HepG2 (cell line): ENCODE measurements around the gene ZNF816. TPM values are rescaled to one million over a fixed set of nuclear protein-coding genes. Genes with fewer than 3 reads are reported as not detected.

Experiments used
- ATAC-seq: fragments of 200-7000 bp; cut with Tn5 transposase; 3 replicates; pipeline ENCODE4 v1.9.1; 2020; ENCODE audit warnings: mild to moderate bottlenecking, moderate library complexity
- BruUV-seq: library from RNA; stranded (reverse); fragments of 400-500 nt; replicated peaks from 2 replicates; lab custom pipeline; 2021; lab: Mats Ljungman, UMichigan
- CTCF ChIA-PET: fragments of 300-600 bp; formaldehyde crosslinking; extraction: SDS; loops from one replicate; lab custom pipeline; 2021; ENCODE audit warnings: low total read pairs, inconsistent platforms, low intra/inter-chr PET ratio; lab: Yijun Ruan, JAX
- POLR2A ChIA-PET: fragments of 350-600 bp; sonication (Branson Sonifier 250); formaldehyde crosslinking; loops from one replicate; lab custom pipeline; 2020; ENCODE audit warnings: antibody characterized with exemption, inconsistent platforms; lab: Yijun Ruan, JAX
- DNase-seq: peaks from one replicate; pipeline ENCODE4 v3.0.0-alpha.2; 2015; ENCODE audit warnings: low spot score
- FAIRE-seq: peaks from 3 replicates; lab custom pipeline; 2011; peaks lifted over from hg19 to GRCh38; lab: Jason Lieb, UNC
- H2AFZ ChIP-seq: one replicate; pipeline ENCODE4 v1.6.1; 2011; ENCODE audit warnings: low read length, inconsistent platforms
- H3K27ac ChIP-seq: fragments of 300-600 bp; 3 replicates; pipeline ENCODE4 v1.8.0; 2011; ENCODE audit warnings: mixed run types, mild to moderate bottlenecking, mixed read lengths, low read length, inconsistent platforms; ENCODE audit not compliant: insufficient read depth; ENCODE audit errors: extremely low read length
- H3K27me3 ChIP-seq, 2 experiments: fragments of 200-600 bp in 1 of 2; 2 replicates in 1 of 2; 3 replicates in 1 of 2; pipeline versions ENCODE4 v1.6.0 to v1.8.0; 2011; ENCODE audit warnings: low read length in 2 of 2, mild to moderate bottlenecking in 2 of 2, moderate library complexity in 2 of 2, inconsistent platforms in 1 of 2; ENCODE audit not compliant: insufficient read depth in 2 of 2, control insufficient read depth in 1 of 2
- H3K36me3 ChIP-seq, 2 experiments: fragments of 200-600 bp in 1 of 2; replicated peaks in 1 of 2; 2 replicates in 1 of 2; 3 replicates in 1 of 2; pipeline versions ENCODE4 v1.5.1 to v1.8.0; 2011; ENCODE audit warnings: low read length in 2 of 2, inconsistent platforms in 1 of 2; ENCODE audit not compliant: insufficient read depth in 2 of 2, control insufficient read depth in 1 of 2
- H3K4me1 ChIP-seq: 2 replicates; pipeline ENCODE4 v1.5.1; 2012; ENCODE audit warnings: low read length, inconsistent platforms; ENCODE audit not compliant: insufficient read depth
- H3K4me2 ChIP-seq: 2 replicates; pipeline ENCODE4 v1.6.0; 2011; ENCODE audit warnings: low read depth, low read length, inconsistent platforms
- H3K4me3 ChIP-seq, 3 experiments: fragments of 200-600 bp in 1 of 3; sonication (generic), shearing (Covaris generic) in 1 of 3; replicated peaks in 1 of 3; 2 replicates each; pipeline ENCODE4 v1.5.1; 2011 to 2016; ENCODE audit warnings: low read length in 3 of 3, inconsistent platforms in 2 of 3, low read depth in 2 of 3, mild to moderate bottlenecking in 2 of 3, control low read depth in 1 of 3, mixed read lengths in 1 of 3; ENCODE audit not compliant: insufficient read depth in 1 of 3
- H3K79me2 ChIP-seq: one replicate; pipeline ENCODE4 v1.6.1; 2011; ENCODE audit warnings: low read length, inconsistent platforms; ENCODE audit not compliant: insufficient read depth
- H3K9ac ChIP-seq: 2 replicates; pipeline ENCODE4 v1.6.0; 2011; ENCODE audit warnings: mild to moderate bottlenecking, low read depth, low read length, inconsistent platforms; ENCODE audit not compliant: insufficient read depth
- H3K9me3 ChIP-seq: 2 replicates; pipeline ENCODE4 v1.5.1; 2012; ENCODE audit warnings: mild to moderate bottlenecking, low read length
- H4K20me1 ChIP-seq: 2 replicates; pipeline ENCODE4 v1.6.0; 2011; ENCODE audit warnings: inconsistent platforms, mild to moderate bottlenecking, low read length, moderate library complexity; ENCODE audit not compliant: insufficient read depth
- DPF2 ChIP-seq: sonication (generic); formaldehyde crosslinking; IDR thresholded peaks from 2 replicates; pipeline ENCODE4 v1.4.0; 2020; ENCODE audit warnings: mild to moderate bottlenecking, low read depth, missing genetic modification reagents, borderline replicate concordance
- HIVEP1 ChIP-seq: sonication (generic); formaldehyde crosslinking; IDR thresholded peaks from 2 replicates; pipeline ENCODE4 v1.4.0; 2020; ENCODE audit warnings: mild to moderate bottlenecking, missing genetic modification reagents
- MYNN ChIP-seq: sonication (generic); formaldehyde crosslinking; IDR thresholded peaks from 2 replicates; pipeline ENCODE4 v1.4.0; 2020; ENCODE audit warnings: mild to moderate bottlenecking, low read depth, missing genetic modification reagents
- PCBP2 ChIP-seq: fragments of 200-400 bp; formaldehyde crosslinking; optimal IDR thresholded peaks from 2 replicates; pipeline ENCODE3; 2018; ENCODE audit warnings: low read length, low read depth; ENCODE audit not compliant: poor library complexity, severe bottlenecking
- PRPF4 ChIP-seq: fragments of 200-400 bp; formaldehyde crosslinking; IDR thresholded peaks from 2 replicates; pipeline ENCODE4 v1.6.1; 2016; ENCODE audit warnings: low read length, low read depth; ENCODE audit not compliant: poor library complexity, severe bottlenecking
- ZNF260 ChIP-seq: sonication (generic); formaldehyde crosslinking; IDR thresholded peaks from 2 replicates; pipeline ENCODE4 v1.4.0; 2020; ENCODE audit warnings: missing genetic modification reagents, low read depth, mild to moderate bottlenecking, borderline replicate concordance
- ZNF569 ChIP-seq: sonication (generic); formaldehyde crosslinking; IDR thresholded peaks from 2 replicates; pipeline ENCODE4 v1.5.0; 2020; ENCODE audit warnings: mild to moderate bottlenecking, missing genetic modification reagents, moderate library complexity, borderline replicate concordance
- ZNF574 ChIP-seq: sonication (generic); formaldehyde crosslinking; IDR thresholded peaks from 2 replicates; pipeline ENCODE4 v1.4.0; 2020; ENCODE audit warnings: missing genetic modification reagents
- ZNF616 ChIP-seq: sonication (generic); formaldehyde crosslinking; IDR thresholded peaks from 2 replicates; pipeline ENCODE4 v1.5.0; 2020; ENCODE audit warnings: low read depth, mild to moderate bottlenecking, missing genetic modification reagents
- ZNF746 ChIP-seq: sonication (generic); formaldehyde crosslinking; IDR thresholded peaks from 2 replicates; pipeline ENCODE4 v1.8.0; 2022; ENCODE audit warnings: mild to moderate bottlenecking, missing genetic modification reagents
- whole genome bisulfite sequencing: methylation state at CpG from one replicate; pipeline ENCODE4 v1.1.6; 2017; ENCODE audit warnings: low lambda C conversion rate; 5-methylcytosine and 5-hydroxymethylcytosine counted together
- in situ Hi-C: cut with HindIII; loops from 2 replicates; pipeline ENCODE4 v1.10.0; 2017; ENCODE audit warnings: low pct_unique_long_range_greater_than_20kb; ENCODE audit not compliant: extremely low pct_ligation_motif_present
- intact Hi-C: fragments of 100-400 bp; cut with micrococcal nuclease; formaldehyde crosslinking; loops from one replicate; pipeline ENCODE4 v1.10.0; 2022; ENCODE audit not compliant: unreplicated experiment
- polyA plus RNA-seq, 8 experiments: library from polyadenylated mRNA; depleted of rRNA in 3 of 8; stranded (reverse) in 7 of 8; unstranded in 1 of 8; fragments of >200 nt; fragmentation: Illumina TruSeq in 4 of 8; extraction: Trizol in 4 of 8; gene quantifications; 2 replicates each; pipeline versions ENCODE4 v1.2.1 to v1.2.3, GENCODE V29; 2011 to 2016; ENCODE audit warnings: low read depth in 4 of 8, missing spikeins in 1 of 8, mixed read lengths in 1 of 8; ENCODE audit not compliant: insufficient read depth in 1 of 8
- total RNA-seq, 5 experiments: library from RNA; depleted of rRNA; stranded (reverse); fragments of >200 nt; fragmentation: Illumina TruSeq; extraction: Trizol; gene quantifications; 2 replicates each; pipeline ENCODE4 v1.2.3, GENCODE V29; 2016; ENCODE audit warnings: low read depth in 1 of 5
- TF ChIP-seq, protein P1 (sequence below): sonication (generic); formaldehyde crosslinking; IDR thresholded peaks from 2 replicates; pipeline ENCODE4 v1.4.0; 2020; ENCODE audit warnings: missing genetic modification reagents, borderline replicate concordance

ZNF816 gene
- total and polyA plus RNA-seq, 2 of the 13 experiments (the other 11 are each of a cell fraction or from before 2014, with no cell fraction given), result 5.2 to 14.1 TPM

DNA sequence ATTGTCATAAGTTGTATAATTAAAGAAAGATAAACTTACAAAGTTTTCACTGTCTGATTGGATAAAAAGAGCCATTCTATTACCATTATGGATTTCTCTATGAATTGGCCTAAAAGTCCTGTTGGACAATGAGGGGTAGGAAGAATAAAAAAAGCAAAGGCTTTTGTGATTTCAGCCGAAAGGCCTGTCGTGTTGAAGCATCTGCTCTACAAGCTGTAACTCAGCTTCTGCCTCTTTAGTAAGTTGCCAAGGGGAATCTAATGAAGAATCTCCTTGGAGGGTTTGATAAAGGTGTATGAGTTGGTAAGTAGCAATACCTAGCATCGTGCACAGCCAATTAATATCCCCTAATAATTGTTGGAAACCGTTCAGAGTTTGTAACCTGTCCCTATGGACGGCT lies 25.8 kb upstream of the ZNF816 start:
- no peak overlapping the region for H2AFZ ChIP-seq
- H3K9me3 ChIP-seq, result peaks cover 51% of the 10 kb centered on the region
- no peaks in the 10 kb centered on the region for H3K79me2 ChIP-seq
- no peak for TF ChIP-seq MYNN (CRISPR knock-in tag)
- no peak for TF ChIP-seq HIVEP1 (CRISPR knock-in tag)
- TF ChIP-seq ZNF574 (CRISPR knock-in tag), result no peak
- TF ChIP-seq ZNF616 (CRISPR knock-in tag), result no peak
- no peak for TF ChIP-seq ZNF746
- no peak for TF ChIP-seq PCBP2
- TF ChIP-seq, protein P1, sequence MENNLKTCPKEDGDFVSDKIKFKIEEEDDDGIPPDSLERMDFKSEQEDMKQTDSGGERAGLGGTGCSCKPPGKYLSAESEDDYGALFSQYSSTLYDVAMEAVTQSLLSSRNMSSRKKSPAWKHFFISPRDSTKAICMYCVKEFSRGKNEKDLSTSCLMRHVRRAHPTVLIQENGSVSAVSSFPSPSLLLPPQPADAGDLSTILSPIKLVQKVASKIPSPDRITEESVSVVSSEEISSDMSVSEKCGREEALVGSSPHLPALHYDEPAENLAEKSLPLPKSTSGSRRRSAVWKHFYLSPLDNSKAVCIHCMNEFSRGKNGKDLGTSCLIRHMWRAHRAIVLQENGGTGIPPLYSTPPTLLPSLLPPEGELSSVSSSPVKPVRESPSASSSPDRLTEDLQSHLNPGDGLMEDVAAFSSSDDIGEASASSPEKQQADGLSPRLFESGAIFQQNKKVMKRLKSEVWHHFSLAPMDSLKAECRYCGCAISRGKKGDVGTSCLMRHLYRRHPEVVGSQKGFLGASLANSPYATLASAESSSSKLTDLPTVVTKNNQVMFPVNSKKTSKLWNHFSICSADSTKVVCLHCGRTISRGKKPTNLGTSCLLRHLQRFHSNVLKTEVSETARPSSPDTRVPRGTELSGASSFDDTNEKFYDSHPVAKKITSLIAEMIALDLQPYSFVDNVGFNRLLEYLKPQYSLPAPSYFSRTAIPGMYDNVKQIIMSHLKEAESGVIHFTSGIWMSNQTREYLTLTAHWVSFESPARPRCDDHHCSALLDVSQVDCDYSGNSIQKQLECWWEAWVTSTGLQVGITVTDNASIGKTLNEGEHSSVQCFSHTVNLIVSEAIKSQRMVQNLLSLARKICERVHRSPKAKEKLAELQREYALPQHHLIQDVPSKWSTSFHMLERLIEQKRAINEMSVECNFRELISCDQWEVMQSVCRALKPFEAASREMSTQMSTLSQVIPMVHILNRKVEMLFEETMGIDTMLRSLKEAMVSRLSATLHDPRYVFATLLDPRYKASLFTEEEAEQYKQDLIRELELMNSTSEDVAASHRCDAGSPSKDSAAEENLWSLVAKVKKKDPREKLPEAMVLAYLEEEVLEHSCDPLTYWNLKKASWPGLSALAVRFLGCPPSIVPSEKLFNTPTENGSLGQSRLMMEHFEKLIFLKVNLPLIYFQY, result no peak
- TF ChIP-seq PRPF4, result no peak
- TF ChIP-seq ZNF569 (CRISPR knock-in tag), result no peak
- TF ChIP-seq ZNF260 (CRISPR knock-in tag), result no peak
- no peak for TF ChIP-seq DPF2 (CRISPR knock-in tag)
- intact Hi-C loops, result no loop called here
- H3K4me2 ChIP-seq, result no peak overlapping the region
- CTCF ChIA-PET, result no interaction called here
- FAIRE-seq (no peak), DNase-seq (no peak), ATAC-seq (no peak)
- no peak overlapping the region for H3K4me3 ChIP-seq
- in situ Hi-C loops, result no loop called here
- BruUV-seq, result no TSS peak
- no peaks in the 10 kb centered on the region for H3K36me3 ChIP-seq
- 10% methylated on average over 5 of the region's 5 CpGs for WGBS
- H4K20me1 ChIP-seq, result no peaks in the 10 kb centered on the region
- H3K9ac ChIP-seq, result no peak overlapping the region
- no peak overlapping the region for H3K27ac ChIP-seq
- no peaks in the 10 kb centered on the region for H3K27me3 ChIP-seq
- H3K4me1 ChIP-seq, result no peaks in the 10 kb centered on the region
- POLR2A ChIA-PET, result no interaction called here
